Hepatocyte (in vitro differentiated cells): Measurements from ENCODE around the gene CCT4.

ENCODE experiments used
- CTCF ChIP-seq: fragments of 200-600 bp; sonication (generic); IDR thresholded peaks from 2 replicates; pipeline ENCODE4 v1.5.1; 2016; ENCODE audit warnings: antibody characterized with exemption, mild to moderate bottlenecking; ENCODE audit not compliant: poor library complexity
- EZH2phosphoT487 ChIP-seq: fragments of 200-600 bp; sonication (generic); IDR thresholded peaks from one replicate; pipeline ENCODE4 v1.6.1; 2018; ENCODE audit warnings: antibody characterized with exemption, mild to moderate bottlenecking, low read depth, moderate library complexity; ENCODE audit not compliant: unreplicated experiment, severe bottlenecking

- TF ChIP-seq EZH2phosphoT487 (no peak), CTCF (no peak)
These were observed 33.2 kb downstream of the CCT4 start for GRCh38 chr2:61855318-61855613.
